ENCODE data around the gene OOSP2.
"Not testable (repeated sequence)": the region's sequence is repeated elsewhere in the genome, so short reads cannot be mapped to it uniquely, and the experiment has no call there.

The OOSP2 gene

GRCh38 chr11:60040109-60040508 is at the start of gene OOSP2:
Gene OOSP2, plus strand, starts transcription at chr11:60040409. Its CDS starts 51 bp downstream, at chr11:60040460.
- ATAC-seq = no peak

- no peak for ATAC-seq
Measured at GRCh38 chr11:59990421-59990820, 49.8 kb upstream of the OOSP2 start.

GRCh38 chr11:59992425-59992824 is 47.8 kb upstream of the OOSP2 start:
- ATAC-seq = no peak

- ATAC-seq = no peak
Measured at GRCh38 chr11:59997800-59998199, 42.4 kb upstream of the OOSP2 start.

GRCh38 chr11:59999691-60000090 is 40.5 kb upstream of the OOSP2 start:
- no peak for ATAC-seq

- ATAC-seq = no peak
Measured at GRCh38 chr11:60003729-60004128, 36.5 kb upstream of the OOSP2 start.

- ATAC-seq = no peak
Measured at GRCh38 chr11:60005360-60005759, 34.8 kb upstream of the OOSP2 start.

- no peak for ATAC-seq
Measured at GRCh38 chr11:60016881-60017280, 23.3 kb upstream of the OOSP2 start, which contains the start of gene OOSP4B. Gene OOSP4B, plus strand, starts transcription at chr11:60017181.

GRCh38 chr11:60018058-60018457 is 22.2 kb upstream of the OOSP2 start:
- ATAC-seq = no peak

- not testable (repeated sequence) for ATAC-seq
Measured at GRCh38 chr11:60020376-60020775, 19.8 kb upstream of the OOSP2 start.

GRCh38 chr11:60029015-60029632 is 11.1 kb upstream of the OOSP2 start:
- ATAC-seq = no peak

GRCh38 chr11:60050422-60050821 is 10.2 kb downstream of the OOSP2 start:
- not testable (repeated sequence) for ATAC-seq

GRCh38 chr11:60050839-60051238 is 10.6 kb downstream of the OOSP2 start:
- not testable (repeated sequence) for ATAC-seq

GRCh38 chr11:60056349-60056969 is 16.2 kb downstream of the OOSP2 start, which contains the start of gene MS4A3:
Gene MS4A3, plus strand, starts transcription at chr11:60056665. Its CDS starts 4,496 bp downstream, at chr11:60061161.
- ATAC-seq = no peak

- ATAC-seq = no peak
Measured at GRCh38 chr11:60059052-60059451, 18.8 kb downstream of the OOSP2 start.

- ATAC-seq = no peak
Measured at GRCh38 chr11:60059521-60060240, 19.5 kb downstream of the OOSP2 start.

- ATAC-seq = no peak
Measured at GRCh38 chr11:60064111-60064510, 23.9 kb downstream of the OOSP2 start.

GRCh38 chr11:60065801-60066200 is 25.6 kb downstream of the OOSP2 start:
- ATAC-seq = no peak

- no peak for ATAC-seq
Measured at GRCh38 chr11:60069450-60069849, 29.2 kb downstream of the OOSP2 start.

GRCh38 chr11:60071644-60072043 is 31.4 kb downstream of the OOSP2 start:
- ATAC-seq = not testable (repeated sequence)

- ATAC-seq = no peak
Measured at GRCh38 chr11:60077216-60077817, 37.1 kb downstream of the OOSP2 start.

GRCh38 chr11:60077981-60078380 is 37.8 kb downstream of the OOSP2 start:
- no peak for ATAC-seq

GRCh38 chr11:60078745-60079144 is 38.5 kb downstream of the OOSP2 start:
- ATAC-seq = no peak

Measured in activated CD4-positive, CD25-positive, alpha-beta regulatory T cell treated with anti-CD3 and anti-CD28 coated beads, Interleukin-2, amount 50 U/mL, for 24 hours (primary cell).